Measurements from ENCODE around the gene CIRBP.

The CIRBP gene

DNA sequence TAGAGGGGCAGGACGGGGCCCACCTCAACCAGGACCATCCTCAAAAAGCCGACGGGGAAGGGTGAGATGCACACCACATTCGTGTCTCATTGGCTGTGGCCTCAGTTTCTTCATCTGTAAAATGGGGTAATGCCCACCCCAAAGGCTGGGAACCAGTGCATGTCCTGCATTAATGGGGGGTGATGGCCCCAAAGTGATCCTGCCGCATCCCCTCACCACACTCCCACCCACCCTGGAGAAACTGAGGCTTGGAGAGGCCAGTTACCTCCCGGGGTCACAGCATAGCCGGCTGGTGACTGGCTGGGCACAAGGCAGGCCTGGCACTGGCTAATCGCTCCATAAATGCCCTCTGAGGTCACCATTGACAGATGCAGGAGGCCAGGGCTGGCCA, 21.4 kb upstream of the CIRBP start:
- no peak for TF ChIP-seq CTCF (IDR thresholded peaks at IDR 0.05; ENCODE audit: insufficient read depth, low read depth, low read length, missing control alignments)
- peak overlapping the region; percentile 77 for H3K4me3 ChIP-seq (ENCODE audit: low read depth, low read length)
- no peak for DNase-seq (ENCODE audit: low read depth)

DNA sequence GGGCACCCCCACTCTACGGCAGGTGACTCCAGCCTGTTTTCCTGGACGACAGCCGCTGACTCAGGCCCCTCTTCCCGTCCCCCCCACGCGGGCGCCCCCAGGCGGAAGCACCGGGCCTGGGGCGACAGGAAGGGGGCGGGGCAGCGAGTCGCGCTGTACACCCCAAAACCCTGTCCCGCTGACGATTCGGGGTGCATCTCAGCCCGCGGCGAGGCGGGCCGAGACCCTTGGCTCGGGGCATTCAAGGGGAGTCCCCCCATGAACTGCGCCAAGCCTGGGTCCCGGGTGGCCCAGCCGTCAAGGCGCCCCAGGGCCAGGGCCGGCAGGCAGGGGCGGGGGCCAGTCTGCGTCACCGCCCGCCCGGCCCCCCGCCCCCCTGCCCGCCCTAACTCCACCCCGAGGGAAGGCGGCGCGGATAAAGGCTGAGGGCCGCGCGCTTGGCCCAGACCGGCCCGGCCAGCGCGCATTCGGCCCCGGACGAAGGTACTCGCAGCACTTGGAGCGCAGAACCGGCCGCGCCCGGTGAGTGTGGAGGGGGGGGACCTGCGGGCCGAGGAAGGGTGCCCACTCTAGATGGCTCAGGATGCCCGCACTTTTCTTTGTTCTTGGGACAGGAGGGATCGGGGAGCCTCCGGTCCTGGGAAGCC, 20.9 kb upstream of the CIRBP start, which contains the start of gene MIDN:
MIDN (plus strand) TSS at position 445 of the 647 bp plus-strand sequence. CDS start 1,714 bp downstream, outside the sequence.
- DNase-seq (ENCODE audit: low read depth) = peak; percentile 89
- TF ChIP-seq CTCF (IDR thresholded peaks at IDR 0.05; ENCODE audit: insufficient read depth, low read depth, low read length, missing control alignments) = peak; percentile 43

GRCh38 chr19:1248786-1249297, 20.3 kb upstream of the CIRBP start:
- peak; percentile 86 for DNase-seq (ENCODE audit: low read depth)
- H3K4me3 ChIP-seq (ENCODE audit: low read depth, low read length) = peak overlapping the region; percentile 77
- TF ChIP-seq CTCF (IDR thresholded peaks at IDR 0.05; ENCODE audit: insufficient read depth, low read depth, low read length, missing control alignments) = peak; percentile 82

More for the DNA sequence above, 20.9 kb upstream of the CIRBP start, which contains the start of gene MIDN:
- H3K4me3 ChIP-seq (ENCODE audit: low read depth, low read length) = peak within 1 kb of the TSS; percentile 77

DNA sequence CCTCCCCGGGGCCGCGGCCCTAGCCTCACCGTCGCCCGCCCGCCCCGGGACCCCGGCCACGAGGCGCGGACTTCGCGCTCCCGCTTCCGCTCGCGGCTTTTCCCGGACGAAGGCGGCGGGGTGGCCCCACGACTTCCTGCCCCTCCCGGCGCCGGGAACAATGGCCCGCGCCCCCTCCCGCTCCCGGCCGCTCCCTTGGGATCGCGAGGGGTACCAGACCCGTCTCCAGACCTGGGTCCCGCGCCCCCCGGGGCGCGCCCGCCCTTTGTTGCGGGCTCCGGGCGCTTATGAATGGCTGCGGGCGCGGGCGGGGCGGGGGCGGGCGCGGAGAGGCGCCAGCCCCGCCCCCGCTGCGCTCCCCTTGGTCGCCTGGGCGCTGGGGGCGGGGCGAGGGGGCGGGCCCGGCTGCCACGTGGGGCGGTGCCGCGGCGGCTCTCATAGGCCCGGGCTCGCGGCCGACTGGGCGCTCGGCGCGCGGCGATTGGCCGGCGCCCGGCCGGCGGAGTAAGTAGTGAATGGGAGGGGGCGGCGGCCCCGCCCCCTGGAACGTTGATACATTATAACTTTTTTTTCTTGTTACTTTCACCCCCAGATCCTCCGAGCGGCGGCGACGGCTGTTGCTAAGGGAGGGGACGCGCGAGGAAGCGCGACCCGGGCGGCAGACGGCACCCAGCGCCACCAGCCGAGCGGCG, 19.7 kb upstream of the CIRBP start:
- H3K4me3 ChIP-seq (ENCODE audit: low read depth, low read length) = peak overlapping the region; percentile 68
- DNase-seq (ENCODE audit: low read depth) = peak; percentile 96
- no peak for TF ChIP-seq CTCF (IDR thresholded peaks at IDR 0.05; ENCODE audit: insufficient read depth, low read depth, low read length, missing control alignments)

GRCh38 chr19:1249990-1250436, 19.1 kb upstream of the CIRBP start:
- DNase-seq (ENCODE audit: low read depth) = no peak
- no peak for TF ChIP-seq CTCF (IDR thresholded peaks at IDR 0.05; ENCODE audit: insufficient read depth, low read depth, low read length, missing control alignments)
- peak overlapping the region; percentile 61 for H3K4me3 ChIP-seq (ENCODE audit: low read depth, low read length)

DNA sequence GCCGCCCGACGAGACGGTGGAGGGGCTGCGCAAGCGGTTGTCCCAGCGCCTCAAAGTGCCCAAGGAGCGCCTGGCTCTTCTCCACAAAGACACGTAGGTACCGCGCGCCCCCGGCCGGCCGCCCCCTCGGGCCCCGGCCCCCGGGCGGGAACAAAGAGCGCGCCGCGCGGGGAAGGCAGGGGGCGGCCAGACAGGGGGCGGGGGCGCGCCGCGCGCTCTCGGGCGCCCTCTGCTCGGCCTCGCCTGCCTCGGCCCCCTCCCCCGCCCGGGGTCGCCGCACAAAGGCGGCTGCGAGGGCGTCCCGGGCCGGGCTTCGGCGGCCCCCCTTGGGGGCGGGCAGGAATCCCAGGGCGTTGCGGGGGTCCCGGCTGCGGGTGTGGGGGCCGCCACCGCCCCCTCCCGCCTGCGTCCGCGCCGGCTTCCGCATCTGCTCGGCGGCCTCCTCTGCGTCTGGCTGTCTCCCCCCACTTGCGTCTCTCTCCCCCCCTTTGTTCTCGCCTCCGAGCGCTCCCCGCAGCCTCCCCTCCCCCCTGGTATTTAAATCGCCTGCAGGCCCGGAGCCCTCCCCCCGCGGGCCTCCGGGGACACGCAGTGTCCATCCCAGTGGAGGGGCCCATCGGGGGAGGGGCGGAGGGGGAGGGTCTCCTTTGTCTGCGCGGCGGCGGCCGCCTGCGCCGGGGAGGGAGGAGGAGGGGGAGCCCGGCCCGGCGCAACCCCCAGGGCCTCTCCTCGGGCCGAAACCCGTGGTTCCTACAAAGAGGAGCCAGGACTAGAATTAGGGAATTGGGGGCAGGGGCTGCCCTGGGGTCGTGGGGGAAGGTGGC, 18.5 kb upstream of the CIRBP start:
- DNase-seq (ENCODE audit: low read depth) = peak; percentile 78

More for the DNA sequence above, 18.5 kb upstream of the CIRBP start:
- H3K4me3 ChIP-seq (ENCODE audit: low read depth, low read length) = peak overlapping the region; percentile 61
- no peak for TF ChIP-seq CTCF (IDR thresholded peaks at IDR 0.05; ENCODE audit: insufficient read depth, low read depth, low read length, missing control alignments)
